ENCODE results near the gene RABEP2. TPM values are rescaled to one million over a fixed set of nuclear protein-coding genes. Genes with fewer than 3 reads are reported as not detected.
A peak's percentile ranks its signal among the peaks of the same experiment; 100 is the strongest.
"Not testable (repeated sequence)": the region's sequence is repeated elsewhere in the genome, so short reads cannot be mapped to it uniquely, and the experiment has no call there.

Gene RABEP2
- total RNA-seq, 2 donors from 2014 or later: 16.1 to 19.2 TPM

DNA sequence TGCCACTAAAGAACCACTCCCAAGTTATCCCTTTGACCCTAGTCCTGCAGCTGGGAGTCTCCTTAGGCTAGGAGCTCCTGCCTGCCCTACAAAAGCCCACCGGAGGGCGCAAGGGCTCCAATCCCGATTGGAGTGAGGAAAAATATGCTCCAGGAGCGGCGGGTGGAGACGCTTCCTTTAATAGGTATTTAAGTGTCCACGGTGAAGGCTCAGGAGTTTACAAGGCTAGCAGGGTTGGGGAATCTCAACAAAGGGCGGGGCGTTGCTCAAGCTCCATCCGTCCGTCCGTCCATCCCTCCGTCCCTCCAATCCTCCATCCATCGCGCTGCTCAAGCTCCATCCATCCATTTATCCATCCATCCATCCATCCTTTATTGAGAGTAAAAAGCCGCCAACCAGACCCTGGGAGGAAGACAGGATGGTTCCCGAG, 49.0 kb upstream of the RABEP2 start:
- Histone ChIP-seq H3K9ac (ENCODE audit: extremely low read depth, low read length, poor library complexity, severe bottlenecking) (peak overlapping the region; percentile 82), H3K27ac (ENCODE audit: low read depth, low read length) (peak overlapping the region; percentile 94), H3K27me3 (ENCODE audit: control insufficient read depth, insufficient read depth, low read length, poor library complexity, severe bottlenecking) (no peaks in the 10 kb centered on the region), H3K9me3 (ENCODE audit: control insufficient read depth, low read length) (no peaks in the 10 kb centered on the region), H3K4me1 (ENCODE audit: control insufficient read depth, insufficient read depth, low read length) (no peaks in the 10 kb centered on the region), H3K36me3 (ENCODE audit: control insufficient read depth, insufficient read depth, low read length) (peaks cover 11% of the 10 kb centered on the region), H3K4me3 (ENCODE audit: low read length) (peak overlapping the region; percentile 94)
- no peaks in the 10 kb centered on the region for H3K9me3 Mint-ChIP-seq
- TF ChIP-seq, protein P1, sequence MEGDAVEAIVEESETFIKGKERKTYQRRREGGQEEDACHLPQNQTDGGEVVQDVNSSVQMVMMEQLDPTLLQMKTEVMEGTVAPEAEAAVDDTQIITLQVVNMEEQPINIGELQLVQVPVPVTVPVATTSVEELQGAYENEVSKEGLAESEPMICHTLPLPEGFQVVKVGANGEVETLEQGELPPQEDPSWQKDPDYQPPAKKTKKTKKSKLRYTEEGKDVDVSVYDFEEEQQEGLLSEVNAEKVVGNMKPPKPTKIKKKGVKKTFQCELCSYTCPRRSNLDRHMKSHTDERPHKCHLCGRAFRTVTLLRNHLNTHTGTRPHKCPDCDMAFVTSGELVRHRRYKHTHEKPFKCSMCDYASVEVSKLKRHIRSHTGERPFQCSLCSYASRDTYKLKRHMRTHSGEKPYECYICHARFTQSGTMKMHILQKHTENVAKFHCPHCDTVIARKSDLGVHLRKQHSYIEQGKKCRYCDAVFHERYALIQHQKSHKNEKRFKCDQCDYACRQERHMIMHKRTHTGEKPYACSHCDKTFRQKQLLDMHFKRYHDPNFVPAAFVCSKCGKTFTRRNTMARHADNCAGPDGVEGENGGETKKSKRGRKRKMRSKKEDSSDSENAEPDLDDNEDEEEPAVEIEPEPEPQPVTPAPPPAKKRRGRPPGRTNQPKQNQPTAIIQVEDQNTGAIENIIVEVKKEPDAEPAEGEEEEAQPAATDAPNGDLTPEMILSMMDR (conservative IDR thresholded peaks at IDR 0.05): peak; percentile 84
- H3K4me1 Mint-ChIP-seq: peaks cover 7% of the 10 kb centered on the region
- WGBS, 2 experiments (ENCODE audit: insufficient coverage in 1 of 2, insufficient read length in 1 of 2): 1 to 2% methylated on average over 10 to 17 of the region's 17 CpGs
- H3K4me3 Mint-ChIP-seq: peak overlapping the region; percentile 86
- no peaks in the 10 kb centered on the region for H3K27me3 Mint-ChIP-seq (ENCODE audit: insufficient read depth)
- H3K27ac Mint-ChIP-seq: peak overlapping the region; percentile 96
- H3K36me3 Mint-ChIP-seq (ENCODE audit: low read depth): peaks cover 7% of the 10 kb centered on the region
- DNase-seq: peak; percentile 90

DNA sequence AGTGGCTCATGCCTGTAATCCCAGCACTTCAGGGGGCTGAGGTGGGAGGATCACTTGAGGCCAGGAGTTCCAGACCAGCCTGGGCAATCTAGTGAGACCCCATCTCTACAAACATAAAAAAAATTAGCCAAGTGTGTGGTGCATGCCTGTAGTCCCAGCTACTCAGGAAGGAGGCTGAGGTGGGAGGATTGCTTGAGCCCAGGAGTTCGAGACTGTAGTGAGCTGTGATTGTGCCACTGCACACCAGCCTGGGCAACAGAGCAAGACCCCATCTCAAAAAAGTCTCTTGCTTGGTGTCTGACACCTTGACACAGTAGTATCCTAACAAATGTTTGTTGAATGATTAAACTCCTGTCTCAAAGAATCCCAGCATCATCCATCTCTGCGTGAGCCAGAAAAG, 44.7 kb upstream of the RABEP2 start:
- H3K4me1 ChIP-seq (ENCODE audit: control insufficient read depth, insufficient read depth, low read length); H3K4me3 Mint-ChIP-seq; DNase-seq; H3K4me1 Mint-ChIP-seq; H3K27me3 ChIP-seq (ENCODE audit: control insufficient read depth, insufficient read depth, low read length, poor library complexity, severe bottlenecking); H3K4me3 ChIP-seq (ENCODE audit: low read length); H3K27ac ChIP-seq (ENCODE audit: low read depth, low read length); H3K9ac ChIP-seq (ENCODE audit: extremely low read depth, low read length, poor library complexity, severe bottlenecking); H3K9me3 Mint-ChIP-seq; H3K27me3 Mint-ChIP-seq (ENCODE audit: insufficient read depth); H3K27ac Mint-ChIP-seq; H3K9me3 ChIP-seq (ENCODE audit: control insufficient read depth, low read length): not testable (repeated sequence)
- peaks cover 11% of the 10 kb centered on the region for H3K36me3 Mint-ChIP-seq (ENCODE audit: low read depth)
- WGBS, 2 experiments (ENCODE audit: insufficient coverage in 1 of 2, insufficient read length in 1 of 2): 90% methylated on average over 1 to 2 of the region's 2 CpGs
- H3K36me3 ChIP-seq (ENCODE audit: control insufficient read depth, insufficient read depth, low read length): peaks cover 13% of the 10 kb centered on the region

DNA sequence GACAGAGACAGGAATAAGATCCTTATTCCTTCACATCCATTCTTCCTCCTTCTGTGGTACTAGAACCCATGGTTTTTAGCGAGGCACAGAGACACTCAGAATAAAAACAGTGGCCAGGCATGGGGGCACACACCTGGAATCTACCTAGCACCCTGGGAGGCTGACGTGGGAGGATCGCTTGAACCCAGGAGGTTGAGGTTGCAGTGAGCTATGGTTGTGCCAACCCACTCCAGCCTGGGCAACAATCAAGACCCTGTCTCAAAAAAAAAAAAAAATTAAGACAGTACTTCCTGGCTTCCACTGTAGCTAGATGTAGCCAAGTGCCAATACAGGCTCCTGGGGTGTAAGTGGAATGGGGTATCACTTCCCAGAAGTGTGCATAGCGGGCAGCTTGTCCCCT, 42.1 kb upstream of the RABEP2 start:
- Histone ChIP-seq H3K9ac (ENCODE audit: extremely low read depth, low read length, poor library complexity, severe bottlenecking) (no peak overlapping the region), H3K9me3 (ENCODE audit: control insufficient read depth, low read length) (no peaks in the 10 kb centered on the region), H3K27ac (ENCODE audit: low read depth, low read length) (no peak overlapping the region), H3K4me3 (ENCODE audit: low read length) (no peak overlapping the region), H3K4me1 (ENCODE audit: control insufficient read depth, insufficient read depth, low read length) (no peaks in the 10 kb centered on the region), H3K27me3 (ENCODE audit: control insufficient read depth, insufficient read depth, low read length, poor library complexity, severe bottlenecking) (no peaks in the 10 kb centered on the region), H3K36me3 (ENCODE audit: control insufficient read depth, insufficient read depth, low read length) (peaks cover 38% of the 10 kb centered on the region)
- DNase-seq: no peak
- no peak overlapping the region for H3K27ac Mint-ChIP-seq
- H3K27me3 Mint-ChIP-seq (ENCODE audit: insufficient read depth): no peaks in the 10 kb centered on the region
- H3K4me3 Mint-ChIP-seq: no peak overlapping the region
- no peaks in the 10 kb centered on the region for H3K4me1 Mint-ChIP-seq
- WGBS, 2 experiments (ENCODE audit: insufficient coverage in 1 of 2, insufficient read length in 1 of 2): 88 to 95% methylated on average over 2 to 4 of the region's 4 CpGs
- no peaks in the 10 kb centered on the region for H3K9me3 Mint-ChIP-seq
- TF ChIP-seq, protein P1 (conservative IDR thresholded peaks at IDR 0.05): no peak
- peaks cover 33% of the 10 kb centered on the region for H3K36me3 Mint-ChIP-seq (ENCODE audit: low read depth)

DNA sequence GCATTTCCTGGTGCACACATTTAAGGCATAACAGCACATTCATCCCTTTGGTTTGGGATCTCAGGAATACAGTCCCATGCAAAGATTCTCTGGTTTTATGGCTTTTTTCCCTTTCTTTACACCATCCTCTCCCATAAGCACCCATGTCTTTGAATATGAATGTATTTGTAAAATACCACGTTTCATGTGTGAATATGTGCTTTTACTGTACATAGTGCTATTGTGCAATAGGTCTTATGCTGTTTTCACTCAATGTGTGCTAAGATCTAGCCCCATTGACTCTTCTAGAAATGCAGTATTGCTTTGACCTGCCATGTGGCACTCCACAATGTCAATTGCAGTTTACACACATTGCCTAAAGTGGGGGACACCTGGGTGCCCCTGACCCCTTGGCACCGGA, 39.5 kb upstream of the RABEP2 start:
- Mint-ChIP-seq H3K4me3 (no peak overlapping the region), H3K9me3 (no peaks in the 10 kb centered on the region), H3K27me3 (ENCODE audit: insufficient read depth) (no peaks in the 10 kb centered on the region), H3K36me3 (ENCODE audit: low read depth) (peaks cover 53% of the 10 kb centered on the region), H3K4me1 (no peaks in the 10 kb centered on the region), H3K27ac (no peak overlapping the region)
- Histone ChIP-seq H3K27me3 (ENCODE audit: control insufficient read depth, insufficient read depth, low read length, poor library complexity, severe bottlenecking) (no peaks in the 10 kb centered on the region), H3K9ac (ENCODE audit: extremely low read depth, low read length, poor library complexity, severe bottlenecking) (no peak overlapping the region), H3K9me3 (ENCODE audit: control insufficient read depth, low read length) (no peaks in the 10 kb centered on the region), H3K27ac (ENCODE audit: low read depth, low read length) (no peak overlapping the region), H3K36me3 (ENCODE audit: control insufficient read depth, insufficient read depth, low read length) (peaks cover 61% of the 10 kb centered on the region), H3K4me1 (ENCODE audit: control insufficient read depth, insufficient read depth, low read length) (no peaks in the 10 kb centered on the region), H3K4me3 (ENCODE audit: low read length) (no peak overlapping the region)
- TF ChIP-seq, protein P1 (conservative IDR thresholded peaks at IDR 0.05): no peak
- DNase-seq: no peak
- WGBS, 2 experiments (ENCODE audit: insufficient coverage in 1 of 2, insufficient read length in 1 of 2): 93 to 94% methylated on average over 2 of the region's 2 CpGs

Data from endodermal cell (in vitro differentiated cells).